IMR-90 (cell line): ENCODE data around the gene SLCO3A1. TPM values are rescaled to one million over a fixed set of nuclear protein-coding genes. Genes with fewer than 3 reads are reported as not detected.

Experiments
- ATAC-seq: fragments of 200-7000 bp; cut with Tn5 transposase; 2 replicates; pipeline ENCODE4 v1.9.1; 2020; ENCODE audit warnings: low read depth, mild to moderate bottlenecking, moderate library complexity
- BruUV-seq: library from RNA; stranded (reverse); fragments of 400-500 nt; replicated peaks from 2 replicates; lab custom pipeline; 2021; lab: Mats Ljungman, UMichigan
- CTCF ChIA-PET: fragments of 300-600 bp; formaldehyde crosslinking; extraction: SDS; loops from one replicate; lab custom pipeline; 2021; ENCODE audit warnings: antibody characterized with exemption; lab: Yijun Ruan, JAX
- POLR2A ChIA-PET: fragments of 300-600 bp; sonication (Branson Sonifier 250); formaldehyde crosslinking; loops from one replicate; lab custom pipeline; 2022; ENCODE audit warnings: antibody characterized with exemption; ENCODE audit not compliant: unreplicated experiment; lab: Charles Lee
- DNase-seq: peaks from one replicate; pipeline ENCODE4 v3.0.0; 2013
- H2AFZ ChIP-seq: replicated peaks from 2 replicates; pipeline ENCODE3; 2013; ENCODE audit warnings: low read length, mild to moderate bottlenecking; ENCODE audit not compliant: poor library complexity
- H2AK5ac ChIP-seq: 2 replicates; pipeline ENCODE4 v1.6.1; 2013; ENCODE audit warnings: low read depth, low read length, inconsistent platforms
- H2AK9ac ChIP-seq: replicated peaks from 2 replicates; pipeline ENCODE3; 2013; ENCODE audit warnings: mild to moderate bottlenecking, low read depth, low read length, moderate library complexity; ENCODE audit not compliant: poor library complexity
- H2BK120ac ChIP-seq: 2 replicates; pipeline ENCODE4 v1.6.1; 2013; ENCODE audit warnings: low read depth, low read length, inconsistent platforms
- H2BK15ac ChIP-seq: 3 replicates; pipeline ENCODE4 v1.6.1; 2013; ENCODE audit warnings: low read depth, low read length, inconsistent platforms
- H2BK20ac ChIP-seq: 2 replicates; pipeline ENCODE4 v1.6.1; 2013; ENCODE audit warnings: low read depth, mild to moderate bottlenecking, inconsistent platforms, low read length, moderate library complexity
- H2BK5ac ChIP-seq: 2 replicates; pipeline ENCODE4 v1.6.1; 2013; ENCODE audit warnings: mild to moderate bottlenecking, low read depth, low read length, inconsistent platforms; ENCODE audit not compliant: poor library complexity, severe bottlenecking
- H3K14ac ChIP-seq: replicated peaks from 2 replicates; pipeline ENCODE4 v1.6.1; 2013; ENCODE audit warnings: low read depth, low read length, inconsistent platforms
- H3K18ac ChIP-seq: 2 replicates; pipeline ENCODE4 v1.6.1; 2013; ENCODE audit warnings: low read depth, low read length, control low read depth
- H3K23ac ChIP-seq: 2 replicates; pipeline ENCODE4 v1.6.1; 2013; ENCODE audit warnings: low read depth, low read length, inconsistent platforms
- H3K27ac ChIP-seq: 2 replicates; pipeline ENCODE4 v1.5.1; 2013; ENCODE audit warnings: mild to moderate bottlenecking, control low read depth, low read length; ENCODE audit not compliant: insufficient read depth
- H3K27me3 ChIP-seq: 2 replicates; pipeline ENCODE4 v1.6.1; 2013; ENCODE audit warnings: low read length; ENCODE audit not compliant: control insufficient read depth, insufficient read depth
- H3K36me3 ChIP-seq: 2 replicates; pipeline ENCODE4 v1.6.1; 2013; ENCODE audit warnings: low read length, mixed read lengths; ENCODE audit not compliant: control insufficient read depth, insufficient read depth
- H3K4ac ChIP-seq: 2 replicates; pipeline ENCODE4 v1.6.1; 2013; ENCODE audit warnings: low read depth, low read length, inconsistent platforms
- H3K4me1 ChIP-seq: 2 replicates; pipeline ENCODE4 v1.6.1; 2013; ENCODE audit warnings: low read length, mixed read lengths; ENCODE audit not compliant: control insufficient read depth, insufficient read depth
- H3K4me2 ChIP-seq: 2 replicates; pipeline ENCODE4 v1.6.1; 2013; ENCODE audit warnings: low read depth, mild to moderate bottlenecking, control low read depth, low read length, moderate library complexity
- H3K4me3 ChIP-seq: 2 replicates; pipeline ENCODE4 v1.5.1; 2013; ENCODE audit warnings: low read depth, mild to moderate bottlenecking, control low read depth, low read length, moderate library complexity; ENCODE audit not compliant: insufficient read depth
- H3K56ac ChIP-seq: 2 replicates; pipeline ENCODE4 v1.6.1; 2013; ENCODE audit warnings: low read length, inconsistent platforms; ENCODE audit not compliant: insufficient read depth; ENCODE audit errors: extremely low read depth
- H3K79me1 ChIP-seq, 2 experiments: 2 replicates each; pipeline ENCODE4 v1.6.1; 2013; ENCODE audit warnings: low read length in 2 of 2, inconsistent platforms in 1 of 2, low read depth in 1 of 2
- H3K9ac ChIP-seq: 2 replicates; pipeline ENCODE4 v1.6.1; 2013; ENCODE audit warnings: low read depth, low read length, control low read depth
- H3K9me1 ChIP-seq: 2 replicates; pipeline ENCODE4 v1.6.1; 2013; ENCODE audit warnings: low read length, inconsistent platforms; ENCODE audit not compliant: insufficient read depth
- H3K9me3 ChIP-seq: 2 replicates; pipeline ENCODE4 v1.6.1; 2013; ENCODE audit warnings: low read length; ENCODE audit not compliant: control insufficient read depth, insufficient read depth
- H4K20me1 ChIP-seq: 2 replicates; pipeline ENCODE4 v1.6.1; 2013; ENCODE audit warnings: low read length, inconsistent platforms; ENCODE audit not compliant: insufficient read depth
- H4K5ac ChIP-seq: 2 replicates; pipeline ENCODE4 v1.6.1; 2013; ENCODE audit warnings: mild to moderate bottlenecking, low read depth, low read length, control low read depth
- H4K8ac ChIP-seq, 2 experiments: 2 replicates each; pipeline ENCODE4 v1.6.1; 2013; ENCODE audit warnings: low read depth in 2 of 2, low read length in 2 of 2, control low read depth in 1 of 2, inconsistent platforms in 1 of 2
- H4K91ac ChIP-seq: 2 replicates; pipeline ENCODE4 v1.6.1; 2013; ENCODE audit warnings: low read depth, low read length, inconsistent platforms; ENCODE audit not compliant: insufficient read depth
- CEBPB ChIP-seq: IDR thresholded peaks from 2 replicates; pipeline ENCODE4 v1.6.1; 2012; ENCODE audit warnings: low read depth, low read length, improper control_type of control experiment
- CTCF ChIP-seq: conservative IDR thresholded peaks from 2 replicates; pipeline ENCODE4 v1.5.1; 2012; ENCODE audit warnings: mild to moderate bottlenecking, low read depth, low read length, improper control_type of control experiment
- ELK1 ChIP-seq: fragments of 150-350 bp; IDR thresholded peaks from 2 replicates; pipeline ENCODE4 v1.6.1; 2016; ENCODE audit warnings: low read depth, mild to moderate bottlenecking, low read length, moderate library complexity, borderline replicate concordance
- MAFK ChIP-seq: IDR thresholded peaks from 2 replicates; pipeline ENCODE4 v1.6.1; 2012; ENCODE audit warnings: low read depth, low read length, improper control_type of control experiment
- MAZ ChIP-seq: IDR thresholded peaks from 2 replicates; pipeline ENCODE4 v1.6.1; 2012; ENCODE audit warnings: low read depth, mild to moderate bottlenecking, low read length, improper control_type of control experiment, moderate library complexity, borderline replicate concordance
- NFE2L2 ChIP-seq: fragments of 150-350 bp; IDR thresholded peaks from 2 replicates; pipeline ENCODE4 v1.6.1; 2016; ENCODE audit warnings: low read depth, mild to moderate bottlenecking, low read length
- RAD21 ChIP-seq: IDR thresholded peaks from 2 replicates; pipeline ENCODE4 v1.6.1; 2012; ENCODE audit warnings: low read length, improper control_type of control experiment
- RCOR1 ChIP-seq: IDR thresholded peaks from 2 replicates; pipeline ENCODE4 v1.6.1; 2012; ENCODE audit warnings: mild to moderate bottlenecking, low read length, improper control_type of control experiment; ENCODE audit not compliant: insufficient replicate concordance
- SMC3 ChIP-seq: fragments of 150-350 bp; IDR thresholded peaks from 2 replicates; pipeline ENCODE4 v1.6.1; 2016; ENCODE audit warnings: low read depth, mild to moderate bottlenecking, antibody characterized with exemption, low read length, moderate library complexity
- USF2 ChIP-seq: fragments of 150-350 bp; IDR thresholded peaks from 2 replicates; pipeline ENCODE4 v1.6.1; 2017; ENCODE audit warnings: mild to moderate bottlenecking, antibody characterized with exemption, low read length, low read depth
- WGBS, 2 experiments: methylation state at CpG; one replicate each; pipeline versions ENCODE4 v1.1.5 to v1.1.7; 2013; ENCODE audit warnings: missing lambda C conversion rate in 2 of 2; ENCODE audit not compliant: insufficient read length in 1 of 2; ENCODE audit errors: extremely low coverage in 2 of 2; 5-methylcytosine and 5-hydroxymethylcytosine counted together
- dilution Hi-C: fragments of 300-500 bp; cut with HindIII; formaldehyde crosslinking; loops from one replicate; pipeline ENCODE4 v1.14.3; 2018; ENCODE audit warnings: low sequenced_read_pairs; ENCODE audit not compliant: unreplicated experiment
- in situ Hi-C: fragments of 300-500 bp; cut with MboI; formaldehyde crosslinking; loops from 3 replicates; pipeline ENCODE4 v1.14.3; 2019; ENCODE audit warnings: low sequenced_read_pairs, inconsistent platforms, mixed read lengths
- intact Hi-C: fragments of 100-400 bp; cut with micrococcal nuclease; formaldehyde crosslinking; loops from 2 replicates; pipeline ENCODE4 v1.10.0; 2022
- polyA plus RNA-seq, 3 experiments: library from polyadenylated mRNA; depleted of rRNA; stranded (reverse); fragments of >200 nt; gene quantifications; 2 replicates each; pipeline ENCODE4 v1.2.3, GENCODE V29; 2012; ENCODE audit warnings: low replicate concordance in 1 of 3
- total RNA-seq: library from RNA; depleted of rRNA; stranded (reverse); fragments of >200 nt; gene quantifications from 2 replicates; pipeline ENCODE4 v1.2.3, GENCODE V29; 2012

SLCO3A1 gene
- total and polyA plus RNA-seq, 2 of the 4 experiments (the other 2 are of a cell fraction) = 4.7 to 8.1 TPM

GRCh38 chr15:92082006-92082843, 228.7 kb downstream of the SLCO3A1 start:
- CTCF ChIA-PET = interaction anchor here (0.7 to 1.3 kb wide), 4 partner anchors 232 to 376 kb away, joined by 3 to 7 read pairs (median 5); no protein-coding TSS in a partner anchor

More at GRCh38 chr15:92082006-92082843, 228.7 kb downstream of the SLCO3A1 start:
- no peak overlapping the region for H2BK5ac ChIP-seq
- no peak overlapping the region for H3K4me3 ChIP-seq
- WGBS, 2 experiments = no CpG with 5 or more reads among the region's 10 CpGs
- no peaks in the 10 kb centered on the region for H3K27me3 ChIP-seq
- H2BK15ac ChIP-seq = no peak overlapping the region
- no peak overlapping the region for H2AK5ac ChIP-seq
- dilution Hi-C loops (no loop called here), intact Hi-C loops (loop anchor here (1.0 to 10.0 kb wide), 6 partner anchors 229 to 1027 kb away; partner anchors contain the start of gene SLCO3A1), in situ Hi-C loops (loop anchor here (5.0 kb wide), 1 partner anchor 775 kb away; no protein-coding TSS in a partner anchor)
- no peaks in the 10 kb centered on the region for H4K20me1 ChIP-seq
- H3K18ac ChIP-seq = no peak overlapping the region
- TF ChIP-seq ELK1 = no peak
- TF ChIP-seq MAZ = no peak
- no peak for TF ChIP-seq MAFK
- peak; percentile 90 for TF ChIP-seq CTCF
- peak; percentile 87 for TF ChIP-seq RAD21
- TF ChIP-seq NFE2L2 = no peak
- no peak for TF ChIP-seq RCOR1
- TF ChIP-seq CEBPB = no peak
- no peak for TF ChIP-seq USF2
- TF ChIP-seq SMC3 = peak; percentile 63
- no peak overlapping the region for H3K9ac ChIP-seq
- no peak overlapping the region for H4K5ac ChIP-seq
- no peak overlapping the region for H3K56ac ChIP-seq
- H3K4me2 ChIP-seq = no peak overlapping the region
- no peak overlapping the region for H3K27ac ChIP-seq
- POLR2A ChIA-PET = no interaction called here
- H3K14ac ChIP-seq = no peak overlapping the region
- no peak overlapping the region for H4K91ac ChIP-seq
- no peak overlapping the region for H2BK20ac ChIP-seq
- no peaks in the 10 kb centered on the region for H3K9me3 ChIP-seq
- DNase-seq = peak; percentile 73
- H4K8ac ChIP-seq = no peak overlapping the region
- ATAC-seq = peak; percentile 93
- no peak overlapping the region for H2AK9ac ChIP-seq
- no peaks in the 10 kb centered on the region for H3K9me1 ChIP-seq
- H3K79me1 ChIP-seq = no peaks in the 10 kb centered on the region
- H3K23ac ChIP-seq = no peak overlapping the region
- H3K4me1 ChIP-seq = no peaks in the 10 kb centered on the region
- H3K4ac ChIP-seq = no peak overlapping the region
- H3K36me3 ChIP-seq = no peaks in the 10 kb centered on the region
- BruUV-seq = no TSS peak
- no peak overlapping the region for H2AFZ ChIP-seq
- H2BK120ac ChIP-seq = no peak overlapping the region
